Neural cell (in vitro differentiated cells): ENCODE results near the gene LZTR1.

Experiments used
- CTCF ChIP-seq: fragments of 450-650 bp; IDR thresholded peaks from 2 replicates; pipeline ENCODE4 v1.5.1; 2014; ENCODE audit warnings: antibody characterized with exemption, mild to moderate bottlenecking, moderate library complexity; ENCODE audit not compliant: poor library complexity, severe bottlenecking
- EP300 ChIP-seq: fragments of 450-650 bp; conservative IDR thresholded peaks from 2 replicates; pipeline ENCODE4 v1.6.1; 2014; ENCODE audit warnings: antibody characterized with exemption, mild to moderate bottlenecking, moderate library complexity; ENCODE audit not compliant: poor library complexity, severe bottlenecking
- EZH2 ChIP-seq: fragments of 200-600, 300-800 bp; shearing (Covaris generic), sonication (generic); IDR thresholded peaks from 2 replicates; pipeline ENCODE4 v1.6.1; 2014; ENCODE audit warnings: antibody characterized with exemption, low read length, borderline replicate concordance, mild to moderate bottlenecking; ENCODE audit not compliant: insufficient read depth, poor library complexity, severe bottlenecking
- MXI1 ChIP-seq: fragments of 450-650 bp; conservative IDR thresholded peaks from 2 replicates; pipeline ENCODE4 v1.6.1; 2014; ENCODE audit warnings: antibody characterized with exemption, mild to moderate bottlenecking; ENCODE audit not compliant: poor library complexity, severe bottlenecking
- POLR2AphosphoS5 ChIP-seq: IDR thresholded peaks from 2 replicates; pipeline ENCODE4 v1.6.1; 2012
- SMC3 ChIP-seq: fragments of 450-650 bp; conservative IDR thresholded peaks from 2 replicates; pipeline ENCODE4 v1.6.1; 2014; ENCODE audit warnings: antibody characterized with exemption, mild to moderate bottlenecking, moderate library complexity; ENCODE audit not compliant: poor library complexity
- TAF1 ChIP-seq: IDR thresholded peaks from 2 replicates; pipeline ENCODE4 v1.6.1; 2012; ENCODE audit warnings: low read depth

GRCh38 chr22:20945578-20945934, 36.5 kb upstream of the LZTR1 start:
- no peak for TF ChIP-seq CTCF
- no peak for TF ChIP-seq EZH2
- TF ChIP-seq POLR2AphosphoS5, result no peak
- TF ChIP-seq EP300, result no peak
- TF ChIP-seq MXI1, result no peak
- no peak for TF ChIP-seq TAF1
- TF ChIP-seq SMC3, result no peak
